Mesendoderm (in vitro differentiated cells): ENCODE results near the gene GPATCH8.

Experiments
- DNase-seq: peaks from one replicate; pipeline ENCODE4 v3.0.0; 2013
- H2AK5ac ChIP-seq: 2 replicates; pipeline ENCODE4 v1.6.1; 2013; ENCODE audit warnings: low read length, inconsistent platforms
- H2BK120ac ChIP-seq: 2 replicates; pipeline ENCODE4 v1.6.1; 2013; ENCODE audit warnings: low read depth, mild to moderate bottlenecking, low read length, moderate library complexity, mixed read lengths
- H2BK15ac ChIP-seq: replicated peaks from 2 replicates; pipeline ENCODE4 v1.6.1; 2013; ENCODE audit warnings: low read depth, mild to moderate bottlenecking, moderate library complexity
- H2BK5ac ChIP-seq: 2 replicates; pipeline ENCODE4 v1.6.1; 2013; ENCODE audit warnings: low read length, inconsistent platforms
- H3K18ac ChIP-seq: 2 replicates; pipeline ENCODE4 v1.6.1; 2013; ENCODE audit warnings: mild to moderate bottlenecking, low read length, mixed read lengths
- H3K23ac ChIP-seq: one replicate; pipeline ENCODE4 v1.6.1; 2013; ENCODE audit warnings: low read length
- H3K27ac ChIP-seq: 2 replicates; pipeline ENCODE4 v1.5.1; 2013; ENCODE audit warnings: low read depth, mild to moderate bottlenecking, inconsistent platforms, low read length, moderate library complexity
- H3K27me3 ChIP-seq: 2 replicates; pipeline ENCODE4 v1.6.1; 2013; ENCODE audit warnings: low read length, control low read depth, mild to moderate bottlenecking, inconsistent platforms; ENCODE audit not compliant: insufficient read depth, poor library complexity
- H3K36me3 ChIP-seq: 2 replicates; pipeline ENCODE4 v1.6.1; 2013; ENCODE audit warnings: low read length, inconsistent platforms; ENCODE audit not compliant: control insufficient read depth, insufficient read depth
- H3K4ac ChIP-seq: one replicate; pipeline ENCODE4 v1.6.1; 2013; ENCODE audit warnings: low read depth, mild to moderate bottlenecking, low read length, moderate library complexity
- H3K4me1 ChIP-seq: 2 replicates; pipeline ENCODE4 v1.6.1; 2013; ENCODE audit warnings: low read depth, low read length, inconsistent platforms; ENCODE audit not compliant: control insufficient read depth
- H3K4me2 ChIP-seq: 2 replicates; pipeline ENCODE4 v1.6.1; 2013; ENCODE audit warnings: low read length
- H3K4me3 ChIP-seq: 2 replicates; pipeline ENCODE4 v1.5.1; 2013; ENCODE audit warnings: mild to moderate bottlenecking, low read length
- H3K56ac ChIP-seq: one replicate; pipeline ENCODE4 v1.6.1; 2013; ENCODE audit warnings: low read length
- H3K79me1 ChIP-seq: 2 replicates; pipeline ENCODE4 v1.6.1; 2013; ENCODE audit warnings: low read length, inconsistent platforms
- H3K79me2 ChIP-seq: 2 replicates; pipeline ENCODE4 v1.6.1; 2013; ENCODE audit warnings: mild to moderate bottlenecking, low read length; ENCODE audit not compliant: control insufficient read depth, insufficient read depth
- H3K9ac ChIP-seq: 2 replicates; pipeline ENCODE4 v1.6.1; 2013; ENCODE audit warnings: low read length, inconsistent platforms
- H4K5ac ChIP-seq: one replicate; pipeline ENCODE4 v1.6.1; 2013; ENCODE audit warnings: low read length
- H4K8ac ChIP-seq: one replicate; pipeline ENCODE4 v1.6.1; 2013; ENCODE audit warnings: low read depth, mild to moderate bottlenecking, control low read depth, low read length, moderate library complexity
- WGBS: extraction: QIAGEN DNeasy Blood & Tissue Kit; methylation state at CpG from one replicate; pipeline ENCODE4 v1.1.7; 2013; ENCODE audit warnings: low lambda C conversion rate, missing lambda C conversion rate; ENCODE audit not compliant: insufficient coverage; ENCODE audit errors: extremely low coverage; 5-methylcytosine and 5-hydroxymethylcytosine counted together

Gene GPATCH8

GRCh38 chr17:44362459-44362948 lies 140.7 kb downstream of the GPATCH8 start:
- no peak overlapping the region for H2BK5ac ChIP-seq
- no peaks in the 10 kb centered on the region for H3K79me1 ChIP-seq
- H2AK5ac ChIP-seq, result no peak overlapping the region
- no peak for DNase-seq
- H3K36me3 ChIP-seq, result no peaks in the 10 kb centered on the region
- H3K4me2 ChIP-seq, result peak overlapping the region; percentile 84
- no peak overlapping the region for H3K4ac ChIP-seq
- H3K9ac ChIP-seq, result peak overlapping the region; percentile 88
- H2BK15ac ChIP-seq, result no peak overlapping the region
- H4K8ac ChIP-seq, result no peak overlapping the region
- no peak overlapping the region for H3K27ac ChIP-seq
- no peak overlapping the region for H4K5ac ChIP-seq
- no peak overlapping the region for H3K18ac ChIP-seq
- H2BK120ac ChIP-seq, result no peak overlapping the region
- no CpG with 5 or more reads among the region's 11 CpGs for WGBS
- H3K4me3 ChIP-seq, result peak overlapping the region; percentile 78
- no peak overlapping the region for H3K23ac ChIP-seq
- peaks cover 5% of the 10 kb centered on the region for H3K4me1 ChIP-seq
- H3K56ac ChIP-seq, result peak overlapping the region; percentile 93
- H3K27me3 ChIP-seq, result no peaks in the 10 kb centered on the region
- H3K79me2 ChIP-seq, result no peaks in the 10 kb centered on the region

GRCh38 chr17:44361292-44362260 lies 141.6 kb downstream of the GPATCH8 start:
- Histone ChIP-seq H3K4me2 (no peak overlapping the region), H4K5ac (no peak overlapping the region), H3K4ac (no peak overlapping the region), H3K79me1 (no peaks in the 10 kb centered on the region), H3K36me3 (no peaks in the 10 kb centered on the region), H4K8ac (no peak overlapping the region), H2BK15ac (no peak overlapping the region), H3K27ac (no peak overlapping the region), H3K56ac (no peak overlapping the region), H3K4me3 (no peak overlapping the region), H3K23ac (no peak overlapping the region), H2AK5ac (no peak overlapping the region), H3K4me1 (peaks cover 5% of the 10 kb centered on the region), H3K18ac (no peak overlapping the region), H2BK5ac (no peak overlapping the region), H3K79me2 (no peaks in the 10 kb centered on the region), H3K27me3 (no peaks in the 10 kb centered on the region), H2BK120ac (no peak overlapping the region), H3K9ac (peak overlapping the region; percentile 5)
- no peak for DNase-seq
- no CpG with 5 or more reads among the region's 11 CpGs for WGBS

GRCh38 chr17:44360826-44361225 lies 142.4 kb downstream of the GPATCH8 start:
- no peaks in the 10 kb centered on the region for H3K27me3 ChIP-seq
- no peak overlapping the region for H3K56ac ChIP-seq
- no peak overlapping the region for H3K23ac ChIP-seq
- no peaks in the 10 kb centered on the region for H3K79me1 ChIP-seq
- H3K4me2 ChIP-seq, result no peak overlapping the region
- no peak overlapping the region for H3K4ac ChIP-seq
- WGBS, result no CpG with 5 or more reads among the region's 5 CpGs
- no peak overlapping the region for H4K8ac ChIP-seq
- no peaks in the 10 kb centered on the region for H3K79me2 ChIP-seq
- DNase-seq, result peak; percentile 56
- no peak overlapping the region for H2BK15ac ChIP-seq
- H3K36me3 ChIP-seq, result no peaks in the 10 kb centered on the region
- H3K27ac ChIP-seq, result no peak overlapping the region
- no peak overlapping the region for H2AK5ac ChIP-seq
- H3K4me1 ChIP-seq, result peaks cover 5% of the 10 kb centered on the region
- H2BK5ac ChIP-seq, result no peak overlapping the region
- H2BK120ac ChIP-seq, result no peak overlapping the region
- H4K5ac ChIP-seq, result no peak overlapping the region
- no peak overlapping the region for H3K4me3 ChIP-seq
- H3K9ac ChIP-seq, result no peak overlapping the region
- no peak overlapping the region for H3K18ac ChIP-seq

- Histone ChIP-seq H2BK5ac (no peak overlapping the region), H3K27me3 (no peaks in the 10 kb centered on the region), H4K8ac (no peak overlapping the region), H3K4me3 (no peak overlapping the region), H3K36me3 (no peaks in the 10 kb centered on the region), H2BK120ac (no peak overlapping the region), H3K4me2 (no peak overlapping the region), H2BK15ac (no peak overlapping the region), H4K5ac (no peak overlapping the region), H3K4me1 (peaks cover 5% of the 10 kb centered on the region), H3K27ac (no peak overlapping the region), H3K23ac (no peak overlapping the region), H3K9ac (no peak overlapping the region), H3K79me2 (no peaks in the 10 kb centered on the region), H3K18ac (no peak overlapping the region), H3K4ac (no peak overlapping the region), H3K79me1 (no peaks in the 10 kb centered on the region), H3K56ac (no peak overlapping the region), H2AK5ac (no peak overlapping the region)
- no CpG with 5 or more reads among the region's 6 CpGs for WGBS
- no peak for DNase-seq
Measured at GRCh38 chr17:44360144-44360533, 143.1 kb downstream of the GPATCH8 start.

GRCh38 chr17:44359458-44360143 lies 143.6 kb downstream of the GPATCH8 start:
- Histone ChIP-seq H3K23ac (no peak overlapping the region), H3K4me2 (no peak overlapping the region), H3K18ac (no peak overlapping the region), H4K5ac (no peak overlapping the region), H2BK15ac (no peak overlapping the region), H2BK120ac (no peak overlapping the region), H3K36me3 (no peaks in the 10 kb centered on the region), H3K27me3 (no peaks in the 10 kb centered on the region), H3K79me1 (no peaks in the 10 kb centered on the region), H2AK5ac (no peak overlapping the region), H3K4me1 (peaks cover 5% of the 10 kb centered on the region), H3K79me2 (no peaks in the 10 kb centered on the region), H3K27ac (no peak overlapping the region), H3K9ac (no peak overlapping the region), H3K4ac (no peak overlapping the region), H3K56ac (no peak overlapping the region), H3K4me3 (no peak overlapping the region), H4K8ac (no peak overlapping the region), H2BK5ac (no peak overlapping the region)
- DNase-seq, result no peak
- WGBS, result no CpG with 5 or more reads among the region's 14 CpGs
